HepG2 (cell line): ENCODE data around the gene AHSA1. TPM values are rescaled to one million over a fixed set of nuclear protein-coding genes. Genes with fewer than 3 reads are reported as not detected.

Experiments used
- BATF2 ChIP-seq: sonication (generic); formaldehyde crosslinking; IDR thresholded peaks from 2 replicates; pipeline ENCODE4 v1.8.0; 2022; ENCODE audit warnings: mild to moderate bottlenecking, missing genetic modification reagents, moderate library complexity
- ELF4 ChIP-seq: sonication (generic); formaldehyde crosslinking; IDR thresholded peaks from 2 replicates; pipeline ENCODE4 v1.5.0; 2020; ENCODE audit warnings: missing genetic modification reagents, mild to moderate bottlenecking, moderate library complexity, borderline replicate concordance
- KDM4B ChIP-seq: sonication (generic); formaldehyde crosslinking; IDR thresholded peaks from 2 replicates; pipeline ENCODE4 v1.4.0; 2020; ENCODE audit warnings: missing genetic modification reagents
- MYPOP ChIP-seq: sonication (generic); formaldehyde crosslinking; IDR thresholded peaks from 2 replicates; pipeline ENCODE4 v1.8.1; 2023; ENCODE audit warnings: mild to moderate bottlenecking, moderate library complexity, missing genetic modification reagents
- NFIB ChIP-seq: sonication (generic); formaldehyde crosslinking; IDR thresholded peaks from 2 replicates; pipeline ENCODE4 v1.9.0; 2021; ENCODE audit warnings: missing genetic modification reagents, mild to moderate bottlenecking, borderline replicate concordance
- PCBP1 ChIP-seq: fragments of 200-400 bp; formaldehyde crosslinking; IDR thresholded peaks from 2 replicates; pipeline ENCODE4 v1.6.1; 2017; ENCODE audit warnings: mild to moderate bottlenecking, low read depth, low read length, borderline replicate concordance
- RAD21 ChIP-seq: fragments of 450-650 bp; formaldehyde crosslinking; IDR thresholded peaks from 2 replicates; pipeline ENCODE4 v1.5.0; 2020; ENCODE audit warnings: mild to moderate bottlenecking
- SNAI1 ChIP-seq: sonication (generic); formaldehyde crosslinking; IDR thresholded peaks from 2 replicates; pipeline ENCODE4 v1.5.0; 2020; ENCODE audit warnings: mild to moderate bottlenecking, missing genetic modification reagents, borderline replicate concordance
- SP4 ChIP-seq: sonication (generic); formaldehyde crosslinking; IDR thresholded peaks from 2 replicates; pipeline ENCODE4 v1.8.1; 2023; ENCODE audit warnings: mild to moderate bottlenecking, missing genetic modification reagents
- TERF1 ChIP-seq: sonication (generic); formaldehyde crosslinking; IDR thresholded peaks from 2 replicates; pipeline ENCODE4 v1.8.0; 2022; ENCODE audit warnings: mild to moderate bottlenecking, missing genetic modification reagents, moderate library complexity
- THRA ChIP-seq: sonication (generic); formaldehyde crosslinking; IDR thresholded peaks from 2 replicates; pipeline ENCODE4 v1.4.0; 2020; ENCODE audit warnings: missing genetic modification reagents, borderline replicate concordance
- U2AF2 ChIP-seq: fragments of 200-400 bp; formaldehyde crosslinking; IDR thresholded peaks from 2 replicates; pipeline ENCODE4 v1.6.1; 2017; ENCODE audit warnings: low read depth, mild to moderate bottlenecking, low read length
- ZBED4 ChIP-seq: sonication (generic); formaldehyde crosslinking; IDR thresholded peaks from 2 replicates; pipeline ENCODE4 v1.4.0; 2020; ENCODE audit warnings: missing genetic modification reagents, borderline replicate concordance
- ZBTB14 ChIP-seq: sonication (generic); formaldehyde crosslinking; IDR thresholded peaks from 2 replicates; pipeline ENCODE4 v1.4.0; 2020; ENCODE audit warnings: missing genetic modification reagents
- ZNF674 ChIP-seq: sonication (generic); formaldehyde crosslinking; IDR thresholded peaks from 2 replicates; pipeline ENCODE4 v1.5.0; 2020; ENCODE audit warnings: low read depth, mild to moderate bottlenecking, missing genetic modification reagents
- ZNF678 ChIP-seq: sonication (generic); formaldehyde crosslinking; IDR thresholded peaks from 2 replicates; pipeline ENCODE4 v1.4.0; 2020; ENCODE audit warnings: mild to moderate bottlenecking, missing genetic modification reagents
- ZNF883 ChIP-seq: sonication (generic); formaldehyde crosslinking; IDR thresholded peaks from 2 replicates; pipeline ENCODE4 v1.5.1; 2020; ENCODE audit warnings: mild to moderate bottlenecking, missing genetic modification reagents; ENCODE audit errors: not compliant biosample characterization
- polyA plus RNA-seq, 8 experiments: library from polyadenylated mRNA; depleted of rRNA in 3 of 8; stranded (reverse) in 7 of 8; unstranded in 1 of 8; fragments of >200 nt; fragmentation: Illumina TruSeq in 4 of 8; extraction: Trizol in 4 of 8; gene quantifications; 2 replicates each; pipeline versions ENCODE4 v1.2.1 to v1.2.3, GENCODE V29; 2011 to 2016; ENCODE audit warnings: low read depth in 4 of 8, missing spikeins in 1 of 8, mixed read lengths in 1 of 8; ENCODE audit not compliant: insufficient read depth in 1 of 8
- total RNA-seq, 5 experiments: library from RNA; depleted of rRNA; stranded (reverse); fragments of >200 nt; fragmentation: Illumina TruSeq; extraction: Trizol; gene quantifications; 2 replicates each; pipeline ENCODE4 v1.2.3, GENCODE V29; 2016; ENCODE audit warnings: low read depth in 1 of 5

Gene AHSA1
- total and polyA plus RNA-seq, 2 of the 13 experiments (the other 11 are each of a cell fraction or from before 2014, with no cell fraction given), result 113 to 241 TPM

GRCh38 chr14:77457522-77458248, at the start of gene AHSA1, which contains the start of gene VIPAS39 (continued):
- TF ChIP-seq TERF1 (CRISPR knock-in tag) (no peak), ZBTB14 (CRISPR knock-in tag) (no peak), MYPOP (CRISPR knock-in tag) (peak; percentile 58; the same call in 1 of the 2 replicates), U2AF2 (no peak), SNAI1 (peak; percentile 90; the same call in 1 of the 2 replicates), ZBED4 (CRISPR knock-in tag) (0 out of 2 replicates have a peak, but pooled peaks have one; percentile 46), ELF4 (CRISPR knock-in tag) (peak; percentile 69; the same call in 1 of the 2 replicates), ZNF883 (CRISPR knock-in tag) (peak; percentile 13), ZNF674 (CRISPR knock-in tag) (no peak), SP4 (peak; percentile 90), NFIB (CRISPR knock-in tag) (no peak), THRA (0 out of 2 replicates have a peak, but pooled peaks have one; percentile 34), RAD21 (CRISPR knock-in tag) (no peak), BATF2 (no peak), KDM4B (CRISPR knock-in tag) (peak; percentile 61; the same call in 1 of the 2 replicates), ZNF678 (no peak), PCBP1 (peak; percentile 67; the same call in 1 of the 2 replicates)
